ENCODE results near the gene ANTXR1.

DNA sequence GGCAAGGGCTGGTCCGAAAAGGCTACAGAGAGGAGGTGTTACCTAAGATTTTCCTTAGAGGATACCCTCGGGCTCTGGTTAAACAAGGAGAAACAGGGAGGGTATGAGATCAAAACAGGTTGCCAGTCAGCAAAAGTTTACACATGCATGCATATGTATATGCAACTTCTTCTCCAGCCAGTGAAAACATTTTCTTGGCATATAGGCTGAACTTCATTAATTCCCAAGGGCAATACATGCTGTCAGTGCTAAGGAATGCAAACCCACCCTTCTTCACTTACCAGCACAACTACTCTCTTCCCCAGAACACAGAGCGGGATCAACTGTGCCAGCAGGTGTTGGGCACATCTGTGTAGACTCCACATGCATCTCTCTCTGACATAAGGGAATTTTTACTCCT lies 198.1 kb downstream of the ANTXR1 start:
- TF ChIP-seq, protein P1, sequence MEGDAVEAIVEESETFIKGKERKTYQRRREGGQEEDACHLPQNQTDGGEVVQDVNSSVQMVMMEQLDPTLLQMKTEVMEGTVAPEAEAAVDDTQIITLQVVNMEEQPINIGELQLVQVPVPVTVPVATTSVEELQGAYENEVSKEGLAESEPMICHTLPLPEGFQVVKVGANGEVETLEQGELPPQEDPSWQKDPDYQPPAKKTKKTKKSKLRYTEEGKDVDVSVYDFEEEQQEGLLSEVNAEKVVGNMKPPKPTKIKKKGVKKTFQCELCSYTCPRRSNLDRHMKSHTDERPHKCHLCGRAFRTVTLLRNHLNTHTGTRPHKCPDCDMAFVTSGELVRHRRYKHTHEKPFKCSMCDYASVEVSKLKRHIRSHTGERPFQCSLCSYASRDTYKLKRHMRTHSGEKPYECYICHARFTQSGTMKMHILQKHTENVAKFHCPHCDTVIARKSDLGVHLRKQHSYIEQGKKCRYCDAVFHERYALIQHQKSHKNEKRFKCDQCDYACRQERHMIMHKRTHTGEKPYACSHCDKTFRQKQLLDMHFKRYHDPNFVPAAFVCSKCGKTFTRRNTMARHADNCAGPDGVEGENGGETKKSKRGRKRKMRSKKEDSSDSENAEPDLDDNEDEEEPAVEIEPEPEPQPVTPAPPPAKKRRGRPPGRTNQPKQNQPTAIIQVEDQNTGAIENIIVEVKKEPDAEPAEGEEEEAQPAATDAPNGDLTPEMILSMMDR (conservative IDR thresholded peaks at IDR 0.05): no peak
- no peak for TF ChIP-seq ZFX (IDR thresholded peaks at IDR 0.05)

Measured in C4-2B (cell line).